ENCODE data around the gene FOXO1. TPM values are rescaled to one million over a fixed set of nuclear protein-coding genes. Genes with fewer than 3 reads are reported as not detected.

Gene FOXO1
- total and polyA plus RNA-seq, 2 experiments from 2014 or later: 32.4 to 68.0 TPM

- TF ChIP-seq ZNF462 (CRISPR knock-in tag; IDR thresholded peaks at IDR 0.05) (no peak), ZNF114 (CRISPR knock-in tag; IDR thresholded peaks at IDR 0.05) (no peak), EZH2phosphoT487 (IDR thresholded peaks at IDR 0.05; ENCODE audit: unreplicated experiment) (no peak), NANOG (IDR thresholded peaks at IDR 0.05; ENCODE audit: borderline replicate concordance) (no peak), CREB1 (CRISPR knock-in tag; IDR thresholded peaks at IDR 0.05; ENCODE audit: low read depth) (no peak)
Measured at GRCh38 chr13:40581277-40581579, 85.2 kb downstream of the FOXO1 start (continued).

- peaks cover 26% of the 10 kb centered on the region for H3K36me3 Mint-ChIP-seq (ENCODE audit: low read depth)
Measured at GRCh38 chr13:40580566-40581276, 85.7 kb downstream of the FOXO1 start.

More at GRCh38 chr13:40580566-40581276, 85.7 kb downstream of the FOXO1 start:
- no peak overlapping the region for H3K4me3 Mint-ChIP-seq
- peak overlapping the region; percentile 21; the same call in 1 of the 2 replicates for H3K27ac ChIP-seq (ENCODE audit: low read depth)
- H3K4me1 ChIP-seq (ENCODE audit: insufficient read depth): peaks cover 73% of the 10 kb centered on the region
- peaks cover 7% of the 10 kb centered on the region; the same call in 1 of the 2 replicates for H3K9me2 ChIP-seq (ENCODE audit: insufficient read depth)
- no peak for TF ChIP-seq ZNF331 (CRISPR knock-in tag; IDR thresholded peaks at IDR 0.05; ENCODE audit: low read depth)
- no peak for TF ChIP-seq EZH2 (IDR thresholded peaks at IDR 0.05; ENCODE audit: low read depth, unreplicated experiment)
- TF ChIP-seq ZNF462 (CRISPR knock-in tag; IDR thresholded peaks at IDR 0.05): no peak
- no peak for TF ChIP-seq CREB1 (CRISPR knock-in tag; IDR thresholded peaks at IDR 0.05; ENCODE audit: low read depth)
- TF ChIP-seq NANOG (IDR thresholded peaks at IDR 0.05; ENCODE audit: borderline replicate concordance): no peak
- no peak overlapping the region for H3K4me2 ChIP-seq
- H3K4me1 Mint-ChIP-seq: peaks cover 69% of the 10 kb centered on the region
- H3F3A ChIP-seq (replicated peaks; ENCODE audit: low read depth): no peaks in the 10 kb centered on the region; the same call in 1 of the 2 replicates
- H3K27me3 ChIP-seq (ENCODE audit: insufficient read depth): no peaks in the 10 kb centered on the region
- peaks cover 16% of the 10 kb centered on the region for H3K9me3 Mint-ChIP-seq
- no peak for ATAC-seq
- H3K79me2 ChIP-seq (replicated peaks; ENCODE audit: insufficient read depth): peaks cover 99% of the 10 kb centered on the region
- no peak overlapping the region for H2AFZ ChIP-seq
- H3K27me3 Mint-ChIP-seq (ENCODE audit: insufficient read depth, low read depth, poor library complexity): peaks cover 9% of the 10 kb centered on the region
- H3K36me3 ChIP-seq (ENCODE audit: insufficient read depth): peaks cover 10% of the 10 kb centered on the region; the same call in 1 of the 2 replicates
- H4K20me1 ChIP-seq (replicated peaks; ENCODE audit: insufficient read depth): peaks cover 62% of the 10 kb centered on the region
- no peak overlapping the region for H3K4me3 ChIP-seq
- no peak for DNase-seq (ENCODE audit: low spot score)
- no peak overlapping the region for H3K27ac Mint-ChIP-seq
